GM10266 (cell line): Measurements from ENCODE around the gene GPR162.

Experiments used
- DNase-seq: peaks from one replicate; pipeline ENCODE4 v3.0.0; 2012; ENCODE audit errors: extremely low spot score
- TF ChIP-seq, protein P1 (sequence below): IDR thresholded peaks from 2 replicates; pipeline ENCODE4 v1.5.1; 2012; ENCODE audit warnings: mild to moderate bottlenecking, low read depth; ENCODE audit not compliant: control insufficient read depth, insufficient read depth; ENCODE audit errors: missing control alignments

Gene GPR162

GRCh38 chr12:6799147-6799546 lies 22.5 kb upstream of the GPR162 start:
- DNase-seq = no peak
- TF ChIP-seq, protein P1, sequence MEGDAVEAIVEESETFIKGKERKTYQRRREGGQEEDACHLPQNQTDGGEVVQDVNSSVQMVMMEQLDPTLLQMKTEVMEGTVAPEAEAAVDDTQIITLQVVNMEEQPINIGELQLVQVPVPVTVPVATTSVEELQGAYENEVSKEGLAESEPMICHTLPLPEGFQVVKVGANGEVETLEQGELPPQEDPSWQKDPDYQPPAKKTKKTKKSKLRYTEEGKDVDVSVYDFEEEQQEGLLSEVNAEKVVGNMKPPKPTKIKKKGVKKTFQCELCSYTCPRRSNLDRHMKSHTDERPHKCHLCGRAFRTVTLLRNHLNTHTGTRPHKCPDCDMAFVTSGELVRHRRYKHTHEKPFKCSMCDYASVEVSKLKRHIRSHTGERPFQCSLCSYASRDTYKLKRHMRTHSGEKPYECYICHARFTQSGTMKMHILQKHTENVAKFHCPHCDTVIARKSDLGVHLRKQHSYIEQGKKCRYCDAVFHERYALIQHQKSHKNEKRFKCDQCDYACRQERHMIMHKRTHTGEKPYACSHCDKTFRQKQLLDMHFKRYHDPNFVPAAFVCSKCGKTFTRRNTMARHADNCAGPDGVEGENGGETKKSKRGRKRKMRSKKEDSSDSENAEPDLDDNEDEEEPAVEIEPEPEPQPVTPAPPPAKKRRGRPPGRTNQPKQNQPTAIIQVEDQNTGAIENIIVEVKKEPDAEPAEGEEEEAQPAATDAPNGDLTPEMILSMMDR = no peak

DNA sequence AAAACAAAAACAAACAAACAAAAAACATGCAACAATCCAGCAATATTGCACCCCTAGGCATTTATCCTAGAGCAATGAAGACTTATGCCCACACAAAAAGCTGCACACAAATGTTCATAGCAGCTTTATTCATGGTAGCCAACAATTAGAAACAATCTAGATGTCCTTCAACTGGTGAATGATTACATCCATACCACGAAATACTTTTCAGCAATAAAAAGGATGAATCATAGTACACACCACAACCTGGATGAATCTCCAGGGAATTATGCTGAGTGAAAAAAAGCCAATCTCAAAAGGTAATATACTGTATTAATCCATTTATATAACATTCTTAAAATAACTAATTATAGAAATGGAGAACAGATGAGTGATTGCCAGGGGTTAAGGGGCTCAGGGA lies 14.5 kb upstream of the GPR162 start:
- DNase-seq = no peak
- TF ChIP-seq, protein P1 = no peak

DNA sequence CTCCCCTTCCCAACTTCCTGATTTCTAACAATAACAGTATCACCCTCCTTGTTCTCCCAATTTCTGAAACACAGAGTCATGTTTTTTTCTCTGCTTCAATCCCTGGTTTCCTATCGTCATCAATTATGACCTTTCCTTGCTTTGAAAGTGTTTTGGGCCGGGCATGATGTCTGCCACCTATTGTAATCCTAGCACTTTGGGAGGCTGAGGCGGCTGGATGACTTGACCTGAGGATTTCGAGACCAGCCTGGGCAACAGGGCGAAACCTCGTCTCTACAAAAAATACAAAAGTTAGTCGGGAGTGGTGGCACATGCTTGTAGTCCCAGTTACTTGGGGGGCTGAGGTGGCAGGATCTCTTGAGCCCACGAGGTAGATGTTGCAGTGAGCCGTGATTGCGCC lies 12.6 kb upstream of the GPR162 start:
- DNase-seq = no peak
- TF ChIP-seq, protein P1 = no peak

GRCh38 chr12:6810758-6811157 lies 10.9 kb upstream of the GPR162 start:
- no peak for DNase-seq
- TF ChIP-seq, protein P1 = no peak

DNA sequence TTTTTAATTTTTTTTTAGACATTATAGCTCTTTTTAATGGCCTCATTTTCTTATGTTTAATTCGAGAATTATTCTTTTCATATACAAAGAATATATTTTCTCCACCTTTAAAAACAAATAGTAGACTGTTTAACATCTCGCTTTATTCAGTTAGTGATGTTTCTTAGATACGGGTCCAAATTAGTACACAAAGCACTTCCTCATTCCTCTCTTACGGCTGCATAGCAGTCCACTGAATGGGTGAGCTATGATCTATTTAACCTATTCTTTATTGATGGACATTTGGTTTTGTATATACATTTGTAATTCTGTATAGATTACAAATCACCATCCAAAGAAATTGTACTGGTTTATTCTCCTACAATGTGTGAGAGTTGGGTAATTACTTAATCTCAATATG lies 8.3 kb upstream of the GPR162 start:
- TF ChIP-seq, protein P1 = no peak
- no peak for DNase-seq

DNA sequence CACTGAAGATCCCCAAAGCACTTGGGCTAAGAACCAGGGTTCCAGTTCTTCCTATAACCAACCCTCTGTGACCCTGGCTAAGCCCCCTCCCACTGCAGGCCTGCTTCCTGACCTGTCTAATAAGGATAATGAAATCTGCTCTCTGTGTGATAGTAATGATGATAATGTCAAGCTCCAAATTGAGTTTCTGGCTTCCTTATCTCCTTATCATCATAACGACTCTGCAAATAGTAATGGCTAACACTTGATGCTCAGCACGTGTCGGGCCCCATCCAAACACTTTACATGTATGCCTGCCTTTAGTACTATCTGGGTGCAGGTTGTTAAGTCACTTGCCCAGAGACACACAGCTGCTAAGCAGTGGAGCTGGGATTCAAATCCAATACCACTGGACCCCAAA lies 5.0 kb upstream of the GPR162 start:
- TF ChIP-seq, protein P1 = no peak
- no peak for DNase-seq

DNA sequence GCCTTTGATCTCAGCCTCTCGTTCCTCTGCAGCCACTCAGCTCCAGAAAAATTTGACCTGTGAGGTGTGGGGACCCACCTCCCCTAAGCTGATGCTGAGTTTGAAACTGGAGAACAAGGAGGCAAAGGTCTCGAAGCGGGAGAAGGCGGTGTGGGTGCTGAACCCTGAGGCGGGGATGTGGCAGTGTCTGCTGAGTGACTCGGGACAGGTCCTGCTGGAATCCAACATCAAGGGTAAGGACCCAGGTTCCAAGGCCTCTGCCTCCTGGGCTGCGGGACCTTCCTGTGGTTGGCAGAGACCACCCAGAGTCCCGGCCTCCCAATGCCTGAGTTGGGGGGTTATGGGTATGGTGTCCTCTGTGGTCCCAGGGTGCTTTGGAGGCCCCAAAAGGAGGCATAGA lies 4.5 kb upstream of the GPR162 start:
- no peak for DNase-seq
- TF ChIP-seq, protein P1 = no peak
